ENCODE results near the gene ADAM10.

The ADAM10 gene

DNA sequence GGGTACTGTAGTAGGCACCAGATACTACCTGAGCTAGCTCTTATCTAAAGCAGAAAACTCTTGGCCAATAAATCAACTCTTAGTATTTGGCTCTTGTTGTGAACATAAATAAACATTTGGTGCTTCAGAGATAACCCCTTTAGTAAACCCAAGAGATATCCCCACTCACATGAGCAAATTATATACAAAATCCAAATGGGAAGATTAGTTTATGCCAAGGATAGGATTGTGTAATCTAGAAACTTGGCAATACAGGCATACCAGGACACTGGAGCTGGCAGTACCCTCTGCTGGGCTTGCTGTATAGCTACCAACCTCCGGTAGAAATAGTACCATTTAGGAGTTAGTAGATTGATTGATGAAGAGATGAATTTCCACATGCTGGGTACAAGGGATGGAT is 190.7 kb downstream of the ADAM10 start:
- no peaks in the 10 kb centered on the region for H3K27me3 ChIP-seq (ENCODE audit: insufficient read depth, low read depth)
- no peak overlapping the region for H3K4me3 ChIP-seq (IDR thresholded peaks at IDR 0.05; ENCODE audit: insufficient read depth, low read depth, low read length)
- TF ChIP-seq, protein P1, sequence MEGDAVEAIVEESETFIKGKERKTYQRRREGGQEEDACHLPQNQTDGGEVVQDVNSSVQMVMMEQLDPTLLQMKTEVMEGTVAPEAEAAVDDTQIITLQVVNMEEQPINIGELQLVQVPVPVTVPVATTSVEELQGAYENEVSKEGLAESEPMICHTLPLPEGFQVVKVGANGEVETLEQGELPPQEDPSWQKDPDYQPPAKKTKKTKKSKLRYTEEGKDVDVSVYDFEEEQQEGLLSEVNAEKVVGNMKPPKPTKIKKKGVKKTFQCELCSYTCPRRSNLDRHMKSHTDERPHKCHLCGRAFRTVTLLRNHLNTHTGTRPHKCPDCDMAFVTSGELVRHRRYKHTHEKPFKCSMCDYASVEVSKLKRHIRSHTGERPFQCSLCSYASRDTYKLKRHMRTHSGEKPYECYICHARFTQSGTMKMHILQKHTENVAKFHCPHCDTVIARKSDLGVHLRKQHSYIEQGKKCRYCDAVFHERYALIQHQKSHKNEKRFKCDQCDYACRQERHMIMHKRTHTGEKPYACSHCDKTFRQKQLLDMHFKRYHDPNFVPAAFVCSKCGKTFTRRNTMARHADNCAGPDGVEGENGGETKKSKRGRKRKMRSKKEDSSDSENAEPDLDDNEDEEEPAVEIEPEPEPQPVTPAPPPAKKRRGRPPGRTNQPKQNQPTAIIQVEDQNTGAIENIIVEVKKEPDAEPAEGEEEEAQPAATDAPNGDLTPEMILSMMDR (conservative IDR thresholded peaks at IDR 0.05; ENCODE audit: low read depth, low read length), result no peak
- no peaks in the 10 kb centered on the region for H4K20me1 ChIP-seq (ENCODE audit: insufficient read depth)
- H3K4me2 ChIP-seq, result no peak overlapping the region
- H2AFZ ChIP-seq (ENCODE audit: low read depth), result no peak overlapping the region
- H3K36me3 ChIP-seq (ENCODE audit: insufficient read depth), result no peaks in the 10 kb centered on the region
- peaks cover 10% of the 10 kb centered on the region for H3K4me1 ChIP-seq (ENCODE audit: low read depth, poor library complexity, severe bottlenecking)
- H3K9ac ChIP-seq, result no peak overlapping the region
- no peak overlapping the region for H3K27ac ChIP-seq
- no peaks in the 10 kb centered on the region for H3K79me2 ChIP-seq (ENCODE audit: insufficient read depth, low read depth)

DNA sequence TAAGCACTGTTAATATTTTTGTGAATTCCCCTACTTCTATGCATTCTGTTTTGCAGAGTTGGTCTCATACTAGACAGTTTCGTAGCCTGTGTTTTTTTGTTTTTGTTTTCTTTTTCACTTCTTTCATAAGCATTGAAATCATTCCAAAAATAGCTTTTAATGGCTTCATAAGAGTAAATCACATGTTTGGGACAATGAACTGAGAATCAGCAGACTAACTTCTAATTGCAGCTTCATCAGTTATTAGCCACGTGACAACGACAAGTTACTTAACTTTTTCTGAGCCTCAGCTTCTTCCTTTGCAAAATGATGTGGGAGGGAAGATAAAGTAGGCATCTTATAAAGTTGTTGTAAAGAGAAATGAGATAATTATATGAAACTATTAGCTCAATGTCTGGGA is 193.0 kb downstream of the ADAM10 start:
- H2AFZ ChIP-seq (ENCODE audit: low read depth), result no peak overlapping the region
- H3K9ac ChIP-seq, result no peak overlapping the region
- no peaks in the 10 kb centered on the region for H3K79me2 ChIP-seq (ENCODE audit: insufficient read depth, low read depth)
- H3K4me1 ChIP-seq (ENCODE audit: low read depth, poor library complexity, severe bottlenecking), result peaks cover 10% of the 10 kb centered on the region
- no peaks in the 10 kb centered on the region for H4K20me1 ChIP-seq (ENCODE audit: insufficient read depth)
- no peak overlapping the region for H3K4me3 ChIP-seq (IDR thresholded peaks at IDR 0.05; ENCODE audit: insufficient read depth, low read depth, low read length)
- H3K27me3 ChIP-seq (ENCODE audit: insufficient read depth, low read depth), result no peaks in the 10 kb centered on the region
- no peaks in the 10 kb centered on the region for H3K36me3 ChIP-seq (ENCODE audit: insufficient read depth)
- H3K4me2 ChIP-seq, result no peak overlapping the region
- TF ChIP-seq, protein P1 (conservative IDR thresholded peaks at IDR 0.05; ENCODE audit: low read depth, low read length), result no peak
- H3K27ac ChIP-seq, result no peak overlapping the region

DNA sequence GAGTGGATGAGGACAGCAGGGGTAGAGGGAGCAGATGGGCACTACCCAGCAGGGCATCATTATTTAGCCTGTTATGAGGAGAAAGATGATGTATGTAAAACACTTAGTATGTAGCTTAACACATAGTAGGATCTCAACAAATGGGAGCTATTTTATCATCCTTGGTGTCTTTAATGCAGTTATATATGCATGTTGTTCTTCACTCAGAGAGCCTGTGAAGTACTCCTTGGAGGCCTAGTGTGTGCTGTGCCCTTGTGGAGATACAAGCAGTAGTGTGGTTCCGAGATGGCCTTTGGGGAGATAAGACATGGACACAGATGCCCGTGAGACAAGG is 193.5 kb downstream of the ADAM10 start:
- TF ChIP-seq, protein P1 (conservative IDR thresholded peaks at IDR 0.05; ENCODE audit: low read depth, low read length), result no peak
- H3K27me3 ChIP-seq (ENCODE audit: insufficient read depth, low read depth), result no peaks in the 10 kb centered on the region
- H3K4me2 ChIP-seq, result no peak overlapping the region
- H3K79me2 ChIP-seq (ENCODE audit: insufficient read depth, low read depth), result no peaks in the 10 kb centered on the region
- no peaks in the 10 kb centered on the region for H4K20me1 ChIP-seq (ENCODE audit: insufficient read depth)
- H2AFZ ChIP-seq (ENCODE audit: low read depth), result no peak overlapping the region
- no peak overlapping the region for H3K4me3 ChIP-seq (IDR thresholded peaks at IDR 0.05; ENCODE audit: insufficient read depth, low read depth, low read length)
- peaks cover 10% of the 10 kb centered on the region for H3K4me1 ChIP-seq (ENCODE audit: low read depth, poor library complexity, severe bottlenecking)
- H3K36me3 ChIP-seq (ENCODE audit: insufficient read depth), result no peaks in the 10 kb centered on the region
- H3K27ac ChIP-seq, result no peak overlapping the region
- H3K9ac ChIP-seq, result no peak overlapping the region

DNA sequence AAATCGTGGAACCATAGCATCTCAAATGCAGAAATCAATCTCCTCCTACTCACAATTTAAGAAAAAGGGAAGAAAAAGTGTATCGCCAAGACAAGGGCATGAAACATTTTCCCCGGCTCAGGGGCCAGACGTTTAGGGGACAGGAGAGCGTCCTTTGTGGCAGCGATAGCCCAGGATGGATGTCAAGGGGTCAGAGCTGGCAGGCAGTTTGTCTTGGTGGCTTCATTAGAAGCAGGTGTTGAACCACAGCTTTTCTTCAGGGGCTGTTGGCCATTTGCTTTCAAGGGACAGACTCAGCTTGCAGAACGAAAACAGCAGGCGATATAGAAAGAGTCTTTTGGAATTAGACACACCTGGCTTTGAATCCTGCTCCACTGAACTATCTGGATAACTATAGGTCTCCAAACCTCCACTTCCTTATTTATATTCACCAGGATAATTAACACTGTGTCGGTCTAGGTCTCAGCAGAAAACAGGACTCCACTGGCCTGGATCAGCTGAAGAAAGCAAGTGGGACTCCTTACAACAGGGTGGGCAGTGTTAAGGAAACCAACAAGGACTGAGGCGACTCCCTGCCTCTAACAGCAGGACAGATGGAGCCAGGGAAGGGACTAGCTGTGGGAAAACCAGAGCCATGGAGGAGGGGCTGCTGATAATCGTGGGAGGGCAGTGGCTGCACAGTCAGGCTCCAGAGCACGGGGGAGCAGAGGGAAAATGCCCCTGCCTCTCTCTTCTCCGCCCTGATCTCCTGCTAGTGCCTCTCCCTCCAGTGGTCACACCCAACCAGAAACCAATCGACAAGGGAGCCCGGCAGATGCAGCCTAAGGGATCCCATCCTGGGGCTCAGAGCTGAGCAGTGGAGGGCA is 194.1 kb downstream of the ADAM10 start:
- Histone ChIP-seq H3K36me3 (ENCODE audit: insufficient read depth) (no peaks in the 10 kb centered on the region), H3K4me1 (ENCODE audit: low read depth, poor library complexity, severe bottlenecking) (peaks cover 10% of the 10 kb centered on the region), H3K4me2 (no peak overlapping the region), H2AFZ (ENCODE audit: low read depth) (no peak overlapping the region), H3K9ac (no peak overlapping the region), H3K79me2 (ENCODE audit: insufficient read depth, low read depth) (no peaks in the 10 kb centered on the region), H3K27ac (no peak overlapping the region), H3K27me3 (ENCODE audit: insufficient read depth, low read depth) (no peaks in the 10 kb centered on the region), H4K20me1 (ENCODE audit: insufficient read depth) (no peaks in the 10 kb centered on the region), H3K4me3 (IDR thresholded peaks at IDR 0.05; ENCODE audit: insufficient read depth, low read depth, low read length) (no peak overlapping the region)
- TF ChIP-seq, protein P1 (conservative IDR thresholded peaks at IDR 0.05; ENCODE audit: low read depth, low read length), result no peak

All from KMS-11 (cell line).